Spleen (tissue), 7 donors: ENCODE measurements around the gene PLA2G15.

Experiments used
- CTCF ChIP-seq, 11 experiments: fragments of 200-600 bp in 7 of 11; fragments of 450-650 bp in 4 of 11; sonication (generic) in 4 of 11; IDR thresholded peaks in 8 of 11; conservative IDR thresholded peaks in 3 of 11; 1 replicate in 7 of 11; 2 replicates in 4 of 11; pipeline versions ENCODE4 v1.4.0 to v1.8.0; 2016 to 2021; ENCODE audit warnings: antibody characterized with exemption in 11 of 11, inconsistent platforms in 4 of 11, mild to moderate bottlenecking in 1 of 11
- POLR2A ChIP-seq, 3 donors: fragments of 450-650 bp; IDR thresholded peaks; one replicate each; pipeline ENCODE4 v1.5.1; 2017; ENCODE audit warnings: antibody characterized with exemption in 3 of 3, mild to moderate bottlenecking in 1 of 3
- POLR2AphosphoS5 ChIP-seq, 3 donors: sonication (generic); formaldehyde crosslinking; IDR thresholded peaks; one replicate each; pipeline ENCODE4 v1.5.1; 2017; ENCODE audit warnings: antibody characterized with exemption in 3 of 3
- donor health status: DM: no; HTN: no; CAD: no; lungs with moderate emphysema.
- donor health status: DM: no; HTN: no; CAD: no.
- donor health status: DM: no; HTN: no; CAD: no.

GRCh38 chr16:68230176-68230571 lies 15.0 kb upstream of the PLA2G15 start:
- TF ChIP-seq CTCF (IDR thresholded peaks at IDR 0.05 in 8 of 11, conservative IDR thresholded peaks at IDR 0.05 in 3 of 11) (no peak), POLR2A (IDR thresholded peaks at IDR 0.05) (no peak), POLR2AphosphoS5 (IDR thresholded peaks at IDR 0.05) (peak in 1 of 3 donors; percentile 12)
